ENCODE results near the gene NBEAL2.

NBEAL2 gene

GRCh38 chr3:46936733-46937250, 42.7 kb upstream of the NBEAL2 start:
- peak overlapping the region; percentile 17 for H3K27ac ChIP-seq
- DNase-seq: no peak
- peaks cover 10% of the 10 kb centered on the region for H3K36me3 ChIP-seq (replicated peaks)
- in situ Hi-C loops (cut with HindIII; ENCODE audit: low pct_ligation_motif_present, low sequenced_read_pairs): no loop called here
- no peaks in the 10 kb centered on the region for H3K27me3 ChIP-seq (replicated peaks)
- no peak overlapping the region for H3K4me3 ChIP-seq (ENCODE audit: low read depth, low read length)
- TF ChIP-seq CTCF (IDR thresholded peaks at IDR 0.05; ENCODE audit: low read depth, low read length, missing control alignments): no peak

DNA sequence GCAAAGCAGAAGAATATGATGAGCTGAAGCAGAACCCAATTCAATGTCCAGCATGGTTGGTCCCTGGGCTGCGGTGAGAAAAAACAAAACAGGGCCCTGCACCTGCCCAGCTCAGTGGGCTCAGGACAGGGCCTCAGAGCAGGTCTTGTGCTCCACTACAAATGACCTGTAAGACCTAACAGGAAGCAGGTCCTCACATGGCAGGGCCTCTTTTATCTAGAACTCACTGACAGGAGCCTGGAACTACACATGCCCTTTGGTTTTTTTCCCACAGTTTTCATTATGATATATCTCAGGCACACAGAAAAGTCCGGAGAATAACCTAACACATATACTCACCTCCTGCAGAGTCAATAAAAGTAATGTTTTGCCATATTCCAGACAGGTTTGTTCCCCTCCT, 41.3 kb upstream of the NBEAL2 start:
- peaks cover 10% of the 10 kb centered on the region for H3K36me3 ChIP-seq (replicated peaks)
- TF ChIP-seq CTCF (IDR thresholded peaks at IDR 0.05; ENCODE audit: low read depth, low read length, missing control alignments): no peak

GRCh38 chr3:46939578-46940445, 39.7 kb upstream of the NBEAL2 start:
- H3K36me3 ChIP-seq (replicated peaks): peaks cover 10% of the 10 kb centered on the region
- H3K27me3 ChIP-seq (replicated peaks): no peaks in the 10 kb centered on the region
- in situ Hi-C loops (cut with HindIII; ENCODE audit: low pct_ligation_motif_present, low sequenced_read_pairs): no loop called here
- no peak for DNase-seq
- H3K27ac ChIP-seq: no peak overlapping the region
- no peak for TF ChIP-seq CTCF (IDR thresholded peaks at IDR 0.05; ENCODE audit: low read depth, low read length, missing control alignments)
- no peak overlapping the region for H3K4me3 ChIP-seq (ENCODE audit: low read depth, low read length)

More for the DNA sequence above, 41.3 kb upstream of the NBEAL2 start:
- H3K4me3 ChIP-seq (ENCODE audit: low read depth, low read length): no peak overlapping the region
- H3K27ac ChIP-seq: no peak overlapping the region
- in situ Hi-C loops (cut with HindIII; ENCODE audit: low pct_ligation_motif_present, low sequenced_read_pairs): no loop called here
- H3K27me3 ChIP-seq (replicated peaks): no peaks in the 10 kb centered on the region
- no peak for DNase-seq

GRCh38 chr3:46942076-46942475, 37.4 kb upstream of the NBEAL2 start:
- Histone ChIP-seq H3K27ac (no peak overlapping the region), H3K4me3 (ENCODE audit: low read depth, low read length) (no peak overlapping the region), H3K27me3 (replicated peaks) (no peaks in the 10 kb centered on the region), H3K36me3 (replicated peaks) (peaks cover 7% of the 10 kb centered on the region)
- in situ Hi-C loops (cut with HindIII; ENCODE audit: low pct_ligation_motif_present, low sequenced_read_pairs): no loop called here
- TF ChIP-seq CTCF (IDR thresholded peaks at IDR 0.05; ENCODE audit: low read depth, low read length, missing control alignments): no peak
- DNase-seq: no peak

- no peak for TF ChIP-seq CTCF (IDR thresholded peaks at IDR 0.05; ENCODE audit: low read depth, low read length, missing control alignments)
- no peak overlapping the region for H3K4me3 ChIP-seq (ENCODE audit: low read depth, low read length)
- no peak for DNase-seq
- no peak overlapping the region for H3K27ac ChIP-seq
- peaks cover 8% of the 10 kb centered on the region for H3K36me3 ChIP-seq (replicated peaks)
- H3K27me3 ChIP-seq (replicated peaks): no peaks in the 10 kb centered on the region
- in situ Hi-C loops (cut with HindIII; ENCODE audit: low pct_ligation_motif_present, low sequenced_read_pairs): no loop called here
Observed at GRCh38 chr3:46942481-46943236, 36.8 kb upstream of the NBEAL2 start.
